Activated CD8-positive, alpha-beta memory T cell treated with anti-CD3 and anti-CD28 coated beads for 1 hour (primary cell): ENCODE data around the gene UGGT2.
"Not testable (repeated sequence)": the region's sequence is repeated elsewhere in the genome, so short reads cannot be mapped to it uniquely, and the experiment has no call there.

Source experiments
- DNase-seq, 2 donors: peaks; one replicate each; pipeline ENCODE4 v3.0.0-alpha.2; 2020; ENCODE audit warnings: low read depth in 1 of 2; ENCODE audit errors: extremely low read depth in 1 of 2

The UGGT2 gene

DNA sequence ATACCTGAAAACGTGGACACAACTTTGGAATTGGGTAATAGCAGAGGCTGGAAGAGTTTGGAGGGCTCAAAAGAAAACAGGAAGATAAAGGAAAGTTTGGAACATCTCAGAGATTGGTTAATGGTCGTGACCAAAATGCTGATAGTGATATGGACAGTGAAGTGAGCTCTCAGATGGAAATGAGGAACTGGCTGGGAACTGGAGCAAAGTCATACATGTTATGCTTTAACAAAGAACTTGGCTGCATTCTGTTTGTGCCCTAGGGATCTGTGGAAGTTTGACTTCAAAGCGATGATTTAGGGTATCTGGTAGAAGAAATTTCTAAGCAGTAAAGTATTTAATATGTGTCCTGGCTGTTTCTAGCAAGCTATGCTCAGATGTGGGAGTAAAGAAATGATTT lies 240.1 kb downstream of the UGGT2 start:
- DNase-seq = no peak

- DNase-seq = no peak
Measured at GRCh38 chr13:95809429-95809828, 243.8 kb downstream of the UGGT2 start.

GRCh38 chr13:95805921-95806320 lies 247.3 kb downstream of the UGGT2 start:
- DNase-seq = no peak

GRCh38 chr13:95801825-95802224 lies 251.4 kb downstream of the UGGT2 start:
- DNase-seq = no peak

- no peak for DNase-seq
Measured at GRCh38 chr13:95800436-95800835, 252.8 kb downstream of the UGGT2 start.

DNA sequence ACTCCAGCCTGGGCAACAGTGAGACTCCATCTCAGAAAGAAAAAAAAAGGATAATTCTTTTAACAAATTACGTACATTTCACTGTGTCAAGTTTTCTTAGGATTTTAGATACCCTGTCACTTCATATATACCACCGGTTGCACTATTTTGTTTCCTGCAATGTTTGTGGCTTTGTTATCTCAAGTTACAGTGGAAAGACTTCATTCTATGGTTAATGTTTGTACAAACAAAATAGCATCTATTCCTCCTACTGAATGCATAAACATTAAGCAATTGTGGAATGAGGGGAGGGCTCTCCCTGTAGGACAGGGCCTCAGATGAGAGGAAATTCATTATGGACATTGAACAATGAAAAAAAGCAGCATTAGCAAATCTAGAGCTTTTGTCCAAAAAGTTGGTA lies 256.2 kb downstream of the UGGT2 start:
- no peak for DNase-seq

- no peak for DNase-seq
Measured at GRCh38 chr13:95793781-95794180, 259.4 kb downstream of the UGGT2 start.

GRCh38 chr13:95793018-95793555 lies 260.1 kb downstream of the UGGT2 start:
- no peak for DNase-seq

- no peak for DNase-seq
Measured at GRCh38 chr13:95791084-95791722, 262.0 kb downstream of the UGGT2 start.

- DNase-seq = not testable (repeated sequence)
Measured at GRCh38 chr13:95789315-95789714, 263.9 kb downstream of the UGGT2 start.

GRCh38 chr13:95788100-95788463 lies 265.1 kb downstream of the UGGT2 start:
- no peak for DNase-seq

GRCh38 chr13:95787356-95788099 lies 265.7 kb downstream of the UGGT2 start:
- no peak for DNase-seq

DNA sequence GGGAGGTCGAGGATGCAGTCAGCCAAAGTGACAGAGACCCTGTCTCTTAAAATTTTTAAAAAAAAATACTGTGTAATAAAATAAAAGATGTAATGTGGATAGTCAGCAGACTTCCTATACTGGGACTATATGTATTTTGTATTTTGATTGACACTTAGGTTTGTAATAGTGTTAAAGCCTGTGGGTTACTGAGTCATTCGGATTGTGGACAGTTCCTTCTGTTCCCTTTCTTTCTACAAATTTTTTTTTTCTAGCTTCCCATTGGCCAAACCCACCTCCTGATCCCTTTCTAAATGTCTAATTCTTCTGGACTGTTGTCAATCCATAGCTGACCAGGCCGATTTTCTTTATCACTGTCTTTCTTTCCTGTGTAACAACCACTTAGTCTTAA lies 268.3 kb downstream of the UGGT2 start:
- no peak for DNase-seq

DNA sequence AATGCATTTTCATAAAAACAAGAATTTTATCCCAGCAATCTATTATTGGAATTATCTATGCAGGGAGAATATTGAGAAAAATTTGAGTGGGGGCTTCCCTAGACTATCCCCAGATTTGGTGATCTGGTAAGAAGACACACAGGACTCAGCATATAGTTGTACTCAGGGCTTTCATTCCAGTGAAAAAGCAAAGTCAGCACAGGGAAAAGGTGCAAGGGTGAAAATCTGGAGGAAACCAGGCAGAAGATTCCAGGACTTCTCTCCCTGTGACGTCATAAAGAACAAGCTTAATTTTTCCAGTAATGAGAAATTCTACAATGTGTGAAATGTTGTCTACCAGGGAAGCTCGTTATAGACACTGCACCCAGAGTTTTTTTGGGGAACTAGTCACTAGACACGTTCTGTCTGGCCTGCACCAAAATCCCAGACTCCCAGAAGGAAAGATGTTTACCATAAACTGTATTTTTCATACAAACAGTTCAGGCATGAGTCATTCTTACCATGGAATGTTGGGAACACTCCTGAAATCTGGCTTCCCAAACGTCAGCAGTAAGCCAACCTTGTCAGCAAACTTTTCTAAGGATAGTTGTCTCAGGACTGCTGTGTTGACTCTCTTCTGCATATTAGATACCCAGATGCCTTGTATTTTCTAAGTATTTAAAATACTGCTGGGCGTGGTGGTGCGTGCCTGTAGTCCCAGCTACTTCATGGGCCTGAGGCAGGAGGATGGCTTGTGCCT lies 268.9 kb downstream of the UGGT2 start:
- DNase-seq = no peak

- DNase-seq = no peak
Measured at GRCh38 chr13:95783747-95784146, 269.5 kb downstream of the UGGT2 start.

DNA sequence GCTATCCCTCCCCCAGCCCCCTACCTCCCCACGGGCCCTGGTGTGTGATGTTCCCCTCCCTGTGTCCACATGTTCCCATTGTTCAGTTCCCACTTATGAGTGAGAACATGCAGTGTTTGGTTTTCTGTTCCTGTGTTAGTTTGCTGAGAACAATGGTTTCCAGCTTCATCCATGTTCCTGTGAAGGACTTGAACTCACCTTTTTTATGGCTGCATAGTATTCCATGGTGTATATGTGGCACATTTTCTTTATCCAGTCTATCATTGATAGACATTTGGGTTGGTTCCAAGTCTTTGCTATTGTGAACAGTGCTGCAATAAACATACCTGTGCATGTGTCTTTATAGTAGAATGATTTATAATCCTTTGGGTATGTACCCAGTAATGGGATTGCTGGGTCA lies 271.3 kb downstream of the UGGT2 start:
- DNase-seq = not testable (repeated sequence)

DNA sequence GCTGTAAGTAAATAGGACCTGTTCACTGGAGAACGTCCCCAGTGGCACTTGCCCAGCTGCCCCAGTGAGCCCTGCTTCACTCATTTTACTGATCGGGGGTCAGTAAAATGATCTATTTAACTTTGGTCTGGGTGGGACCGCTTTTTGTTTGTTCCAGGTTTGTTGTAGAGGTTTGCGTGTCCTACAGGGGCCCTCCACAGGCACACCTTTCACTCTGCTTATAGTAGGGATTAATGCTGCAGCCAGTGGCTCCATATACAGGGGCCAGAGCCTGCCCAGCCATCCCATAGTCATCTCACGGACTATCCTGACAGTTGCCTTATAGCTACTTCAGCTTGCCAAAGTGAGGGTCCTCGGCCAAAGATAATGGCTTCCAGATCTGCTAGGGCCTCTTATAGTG lies 272.2 kb downstream of the UGGT2 start:
- no peak for DNase-seq

DNA sequence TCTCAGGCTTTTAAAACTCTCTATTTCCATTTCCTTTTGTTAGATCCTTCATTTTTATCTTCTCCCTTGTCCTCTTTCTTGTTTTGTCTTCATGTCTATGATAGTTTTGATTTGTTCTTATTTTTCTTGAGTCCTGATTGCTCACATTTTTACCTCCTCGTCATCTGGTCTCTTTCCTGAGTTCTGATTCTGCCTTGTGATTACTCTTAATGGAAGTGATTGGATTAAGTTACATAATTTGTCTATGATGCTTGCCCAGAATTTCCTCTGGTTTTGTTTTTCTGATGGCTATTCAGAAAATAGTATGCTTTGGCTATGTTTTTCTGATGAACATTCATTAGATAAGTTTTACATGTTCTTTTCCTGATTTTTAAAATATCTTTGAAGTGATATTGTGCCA lies 273.7 kb downstream of the UGGT2 start:
- no peak for DNase-seq

- DNase-seq = no peak
Measured at GRCh38 chr13:95771905-95772304, 281.3 kb downstream of the UGGT2 start.

GRCh38 chr13:95763601-95764000 lies 289.6 kb downstream of the UGGT2 start:
- DNase-seq = no peak

DNA sequence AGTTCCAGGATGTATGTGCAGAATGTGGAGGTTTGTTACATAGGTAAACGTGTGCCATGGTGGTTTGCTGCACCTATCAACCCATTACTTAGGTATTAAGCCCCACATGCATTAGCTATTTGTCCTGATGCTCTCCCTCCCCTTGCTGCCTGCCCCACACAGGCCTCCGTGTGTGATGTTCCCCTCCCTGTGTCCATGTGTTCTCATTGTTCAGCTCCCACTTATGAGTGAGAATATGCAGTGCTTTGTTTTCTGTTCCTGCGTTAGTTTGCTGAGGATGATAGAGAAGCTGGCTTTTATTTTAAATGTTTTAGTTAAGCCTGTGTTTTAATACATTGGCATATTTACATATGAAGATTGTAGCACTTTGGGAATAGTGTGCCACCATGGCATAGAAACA lies 290.6 kb downstream of the UGGT2 start:
- not testable (repeated sequence) for DNase-seq

GRCh38 chr13:95756072-95756471 lies 297.1 kb downstream of the UGGT2 start:
- DNase-seq = no peak
